Activated CD8-positive, alpha-beta memory T cell treated with anti-CD3 and anti-CD28 coated beads, Interleukin-2, amount 50 U/mL, for 48 hours (primary cell): Measurements from ENCODE around the gene SBK2.

ENCODE experiments used
- DNase-seq: peaks from one replicate; pipeline ENCODE4 v3.0.0-alpha.2; 2020

SBK2 gene

GRCh38 chr19:55484593-55485438, 52.1 kb downstream of the SBK2 start, which contains the start of gene NAT14:
Gene NAT14, plus strand, starts transcription at chr19:55485188. Its CDS starts 521 bp downstream, at chr19:55485709.
- peak; percentile 89 for DNase-seq

DNA sequence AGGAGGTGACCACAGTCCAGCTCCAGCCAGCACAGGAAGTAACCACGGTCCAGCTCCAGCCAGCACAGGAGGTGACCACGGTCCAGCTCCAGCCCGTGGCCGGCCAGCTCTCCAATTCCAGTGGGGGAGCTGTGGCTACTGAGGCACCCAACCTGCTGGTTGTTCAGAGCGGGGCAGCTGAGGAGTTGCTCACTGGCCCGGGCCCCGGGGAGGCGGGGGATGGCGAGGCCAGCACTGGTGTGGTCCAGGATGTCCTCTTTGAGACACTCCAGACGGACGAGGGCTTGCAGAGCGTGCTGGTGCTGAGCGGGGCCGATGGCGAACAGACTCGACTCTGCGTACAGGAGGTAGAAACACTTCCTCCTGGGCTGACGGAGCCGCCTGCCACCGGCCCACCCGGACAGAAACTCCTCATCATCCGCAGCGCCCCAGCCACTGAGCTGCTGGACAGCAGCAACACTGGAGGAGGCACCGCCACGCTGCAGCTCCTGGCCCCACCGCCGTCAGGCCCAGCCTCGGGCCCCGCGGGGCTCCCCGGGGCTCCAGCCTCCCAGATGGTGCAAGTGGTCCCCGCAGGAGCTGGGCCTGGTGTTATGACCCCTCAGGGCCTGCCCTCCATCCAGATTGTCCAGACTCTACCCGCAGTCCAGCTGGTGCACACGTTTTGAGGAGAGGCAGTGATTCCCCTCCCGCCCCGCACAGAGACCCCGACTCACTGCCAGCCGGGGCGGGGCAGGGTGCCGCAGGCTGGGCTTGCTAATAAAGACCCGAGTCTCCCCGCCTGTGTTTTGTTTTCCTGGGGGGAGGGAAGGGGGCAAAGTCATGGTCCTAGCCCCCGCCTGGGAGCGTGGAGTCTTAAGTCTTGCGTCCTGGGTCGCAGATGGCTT, 53.0 kb downstream of the SBK2 start:
- DNase-seq, result no peak

- no peak for DNase-seq
Measured at GRCh38 chr19:55482967-55483705, 53.8 kb downstream of the SBK2 start.

DNA sequence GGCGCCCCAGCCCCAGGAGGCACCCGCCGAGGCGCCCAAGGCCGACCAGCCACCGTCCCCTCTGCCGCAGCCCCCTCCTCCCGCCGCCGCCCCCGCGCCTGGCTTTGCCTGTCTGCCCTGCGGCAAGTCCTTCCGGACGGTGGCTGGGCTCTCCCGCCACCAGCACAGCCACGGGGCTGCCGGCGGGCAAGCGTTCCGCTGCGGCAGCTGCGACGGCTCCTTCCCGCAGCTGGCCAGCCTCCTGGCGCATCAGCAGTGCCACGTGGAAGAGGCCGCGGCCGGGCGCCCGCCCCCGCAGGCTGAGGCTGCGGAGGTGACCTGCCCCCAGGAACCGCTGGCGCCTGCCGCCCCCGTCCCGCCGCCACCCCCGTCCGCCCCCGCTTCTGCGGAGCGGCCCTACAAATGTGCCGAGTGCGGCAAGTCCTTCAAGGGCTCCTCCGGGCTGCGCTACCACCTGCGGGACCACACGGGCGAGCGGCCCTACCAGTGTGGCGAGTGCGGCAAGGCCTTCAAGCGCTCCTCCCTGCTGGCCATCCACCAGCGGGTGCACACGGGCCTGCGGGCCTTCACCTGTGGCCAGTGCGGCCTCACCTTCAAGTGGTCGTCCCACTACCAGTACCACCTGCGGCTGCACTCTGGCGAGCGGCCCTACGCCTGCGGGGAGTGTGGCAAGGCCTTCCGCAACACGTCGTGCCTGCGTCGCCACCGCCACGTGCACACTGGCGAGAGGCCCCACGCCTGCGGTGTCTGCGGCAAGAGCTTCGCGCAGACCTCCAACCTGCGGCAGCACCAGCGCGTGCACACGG, 54.6 kb downstream of the SBK2 start:
- DNase-seq, result no peak

- no peak for DNase-seq
Measured at GRCh38 chr19:55481794-55482155, 55.2 kb downstream of the SBK2 start.

- DNase-seq, result no peak
Measured at GRCh38 chr19:55481148-55481793, 55.7 kb downstream of the SBK2 start.

DNA sequence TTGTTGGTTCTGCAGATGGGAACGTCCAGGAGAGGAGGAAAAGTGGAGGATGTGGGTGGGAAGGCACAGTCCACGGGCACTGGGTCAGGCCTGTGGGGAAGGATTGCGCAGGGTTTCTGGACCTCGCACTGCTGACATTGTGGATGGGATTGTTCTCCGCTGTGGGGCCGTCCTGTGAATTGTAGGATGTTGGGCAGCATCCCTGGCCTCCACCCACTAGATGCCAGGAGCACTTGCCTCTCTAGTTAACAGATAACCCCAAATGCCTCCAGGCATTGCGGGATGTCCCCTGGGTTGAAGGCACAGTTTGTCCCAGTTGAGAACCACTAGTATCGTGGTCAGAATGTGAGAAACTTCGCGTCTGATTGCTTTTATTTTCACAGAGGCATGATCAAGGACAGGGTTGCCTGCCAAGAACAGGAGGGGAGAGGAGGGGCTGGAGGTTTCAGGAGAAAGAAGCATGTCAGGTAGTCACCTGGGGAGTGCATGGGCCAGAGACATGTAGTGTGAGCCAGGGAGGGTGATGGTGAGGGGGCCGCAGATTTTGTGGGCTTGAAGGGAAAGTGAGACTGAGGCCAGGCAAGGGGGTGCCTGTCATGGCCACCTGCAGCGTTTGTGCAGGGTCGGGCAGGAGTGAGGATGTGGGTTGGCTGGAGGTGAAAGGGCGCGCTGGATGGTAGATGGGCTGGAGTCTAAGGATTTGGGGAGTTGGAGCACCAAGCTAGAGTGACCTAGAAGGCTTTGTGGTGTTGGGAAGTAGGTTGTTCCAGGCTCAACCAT, 57.3 kb downstream of the SBK2 start:
- DNase-seq, result no peak

GRCh38 chr19:55479045-55479444, 57.9 kb downstream of the SBK2 start:
- no peak for DNase-seq
